ENCODE measurements around the gene TBRG4.

TBRG4 gene

GRCh38 chr7:45088146-45088701, 23.3 kb downstream of the TBRG4 start:
- no peak for DNase-seq

- no peak for DNase-seq
These were observed 24.0 kb downstream of the TBRG4 start for GRCh38 chr7:45087301-45088145.

- no peak for DNase-seq
These were observed 25.0 kb downstream of the TBRG4 start for GRCh38 chr7:45086331-45087065.

- DNase-seq, result no peak
These were observed 25.8 kb downstream of the TBRG4 start for GRCh38 chr7:45085619-45086200.

DNA sequence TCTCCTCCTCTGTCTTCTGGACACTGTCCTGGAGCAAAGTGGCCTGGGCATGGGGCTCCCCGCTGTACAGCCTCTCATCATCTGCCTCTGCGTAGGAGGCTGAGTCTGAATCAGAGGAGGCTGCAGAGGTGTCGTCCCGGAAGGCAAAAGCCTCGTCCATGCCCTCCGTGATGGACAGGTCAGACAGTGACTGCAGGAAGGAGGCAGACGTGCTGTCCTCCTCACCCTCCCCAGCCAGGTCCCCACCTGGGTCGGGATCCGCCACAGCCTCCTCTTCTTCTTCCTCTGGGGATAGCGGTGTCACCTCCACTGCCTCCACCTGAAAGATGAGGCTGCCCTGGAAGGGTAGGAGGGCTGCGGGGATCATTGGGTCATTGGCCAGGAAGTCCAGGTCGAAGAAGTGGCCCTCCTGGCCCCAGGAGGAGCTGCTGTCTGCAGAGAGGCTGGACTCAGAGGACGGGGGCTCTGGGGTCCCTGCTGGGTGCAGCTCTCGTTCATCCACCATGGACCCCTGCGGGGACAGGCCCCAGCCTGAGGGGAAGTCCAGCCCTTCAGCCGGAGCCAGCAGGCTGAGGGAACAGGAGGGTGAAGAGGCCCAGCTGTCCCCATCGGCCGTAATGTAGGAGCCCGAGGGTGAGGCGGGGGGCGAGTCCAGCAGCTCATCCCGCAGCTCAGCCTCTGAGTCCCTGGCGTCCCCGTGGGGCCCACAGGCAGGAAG, 26.4 kb downstream of the TBRG4 start:
- no peak for DNase-seq

GRCh38 chr7:45084336-45084735, 27.2 kb downstream of the TBRG4 start:
- no peak for DNase-seq

DNA sequence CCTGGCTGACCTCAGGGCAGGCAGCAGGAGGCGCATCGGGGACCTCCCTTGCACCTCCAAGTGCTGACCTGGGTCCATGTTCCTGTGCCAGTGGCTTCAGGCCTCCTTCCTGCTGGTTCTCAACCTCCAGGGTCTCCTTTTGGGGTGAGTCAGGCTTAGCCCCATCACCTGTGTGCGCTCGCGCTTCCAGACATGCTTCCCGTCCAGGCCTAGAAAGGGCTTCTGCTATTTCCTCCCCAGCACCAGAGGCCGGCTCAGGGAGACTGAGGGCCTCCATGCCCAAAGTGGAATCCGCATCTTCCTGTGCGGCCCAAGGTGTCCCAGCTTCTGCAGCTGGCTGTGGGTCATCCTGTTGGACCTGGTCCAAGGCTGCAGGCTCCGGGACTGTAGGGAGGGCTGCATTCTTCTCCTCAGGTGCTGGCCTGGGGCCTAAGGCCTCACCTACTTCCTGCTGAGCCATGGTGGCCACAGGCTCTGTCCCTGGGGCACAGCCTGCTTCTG, 28.6 kb downstream of the TBRG4 start:
- no peak for DNase-seq

GRCh38 chr7:45082031-45082830, 29.3 kb downstream of the TBRG4 start:
- no peak for DNase-seq

DNA sequence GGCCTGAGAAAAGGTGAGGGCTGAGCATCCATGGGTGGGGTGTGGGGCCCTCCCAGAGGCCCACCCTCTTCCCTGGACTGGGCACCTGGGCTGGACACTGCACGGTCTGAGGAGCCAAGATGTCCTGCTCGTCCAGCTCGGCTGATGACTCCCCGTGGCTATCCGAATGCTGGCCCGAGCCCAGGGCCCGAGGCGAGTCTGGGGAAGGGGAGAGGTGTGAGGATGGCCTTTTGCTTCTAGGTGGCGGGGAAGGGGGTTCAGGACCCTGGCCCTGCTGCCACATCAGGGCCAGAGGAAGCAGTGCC, 29.9 kb downstream of the TBRG4 start:
- no peak for DNase-seq

- no peak for DNase-seq
These were observed 30.4 kb downstream of the TBRG4 start for GRCh38 chr7:45080958-45081669.

- no peak for DNase-seq
These were observed 31.1 kb downstream of the TBRG4 start for GRCh38 chr7:45080265-45080957.

DNA sequence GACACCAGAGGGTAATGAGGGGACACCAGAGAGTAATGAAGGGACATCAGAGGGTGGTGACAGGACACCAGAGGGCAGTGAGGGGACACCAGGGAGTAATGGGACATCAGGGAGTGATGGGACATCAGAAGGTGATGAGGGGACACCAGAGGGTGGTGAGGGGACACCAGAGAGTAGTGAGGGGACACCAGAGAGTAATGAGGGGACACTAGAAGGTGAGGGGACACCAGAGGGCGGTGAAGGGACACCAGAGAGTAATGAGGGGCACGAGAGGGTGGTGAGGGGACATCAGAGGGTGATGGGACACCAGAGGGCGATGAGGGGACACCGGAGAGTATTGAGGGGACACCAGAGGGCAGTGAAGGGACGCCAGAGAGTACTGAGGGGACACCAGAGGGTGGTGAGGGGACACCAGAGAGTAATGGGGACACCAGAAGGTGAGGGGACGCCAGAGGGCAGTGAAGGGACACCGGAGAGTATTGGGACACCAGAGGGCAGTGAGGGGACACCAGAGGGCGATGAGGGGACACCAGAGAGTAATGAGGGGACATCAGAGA, 33.3 kb downstream of the TBRG4 start:
- no peak for DNase-seq

DNA sequence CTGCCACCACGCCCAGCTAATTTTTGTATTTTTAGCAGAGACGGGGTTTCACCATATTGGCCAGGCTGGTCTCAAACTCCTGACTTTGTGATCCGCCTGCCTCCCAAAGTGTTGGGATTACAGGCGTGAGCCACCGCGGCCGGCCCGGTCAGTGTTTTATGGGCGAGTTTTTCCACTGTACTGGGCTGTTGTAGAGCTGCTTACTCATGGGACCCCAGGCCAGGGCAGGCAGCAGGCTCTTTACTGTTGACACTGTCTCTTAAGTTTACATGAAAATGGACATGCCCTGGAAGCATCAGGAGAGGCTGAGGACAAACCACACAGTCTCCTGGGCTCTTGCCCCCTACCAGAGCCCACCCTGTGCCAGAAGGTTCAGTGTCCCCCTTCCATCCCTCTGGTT, 33.9 kb downstream of the TBRG4 start:
- DNase-seq, result no peak

GRCh38 chr7:45076946-45077345, 34.6 kb downstream of the TBRG4 start:
- no peak for DNase-seq

- no peak for DNase-seq
These were observed 35.4 kb downstream of the TBRG4 start for GRCh38 chr7:45075871-45076796.

- no peak for DNase-seq
These were observed 36.2 kb downstream of the TBRG4 start for GRCh38 chr7:45075355-45075644.

- DNase-seq, result no peak
These were observed 36.8 kb downstream of the TBRG4 start for GRCh38 chr7:45074528-45075354.

DNA sequence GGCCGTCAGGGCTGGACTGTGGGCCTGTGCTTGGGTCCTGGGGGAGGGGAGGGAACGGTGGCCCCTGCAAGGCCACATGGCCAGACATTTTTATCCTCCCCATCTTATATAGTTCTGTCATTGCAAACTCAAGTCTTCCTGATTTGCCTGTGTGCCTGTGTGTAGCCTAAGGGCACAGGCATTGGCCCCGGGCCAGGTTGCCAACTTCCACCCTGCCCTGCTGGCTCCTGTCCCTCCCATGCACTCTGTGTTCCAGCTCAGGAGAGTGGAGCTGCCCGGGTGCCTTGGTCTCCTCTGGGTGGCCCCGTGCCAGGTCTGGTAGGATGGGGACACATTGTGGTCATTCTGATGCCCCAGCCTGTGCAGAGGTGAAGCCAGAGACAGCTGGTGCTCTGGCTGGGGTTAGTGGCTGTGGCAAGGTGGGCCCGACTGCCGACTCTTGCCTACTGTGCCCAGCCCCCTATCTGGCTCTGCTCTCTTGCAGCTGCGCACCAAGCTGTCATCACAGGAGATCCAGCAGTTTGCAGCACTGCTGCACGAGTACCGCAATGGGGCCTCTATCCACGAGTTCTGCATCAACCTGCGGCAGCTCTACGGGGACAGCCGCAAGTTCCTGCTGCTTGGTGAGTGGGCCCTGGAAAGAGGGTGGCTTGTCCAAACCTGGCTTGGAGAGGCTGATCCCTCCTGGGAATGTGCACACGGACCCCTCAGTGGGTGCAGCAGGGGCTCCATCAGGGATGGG, 37.5 kb downstream of the TBRG4 start:
- no peak for DNase-seq

All from CD4-positive, alpha-beta T cell treated with Interleukin-6 for 4 hours (primary cell).